ENCODE results near the gene INVS.
A peak's percentile ranks its signal among the peaks of the same experiment; 100 is the strongest.

INVS gene

GRCh38 chr9:100350188-100350587 lies 251.1 kb downstream of the INVS start:
- Histone ChIP-seq H3K4me1 (peaks cover 31 to 45% (median 41%) of the 10 kb centered on the region in 10 experiments), H3K4me2 (peak overlapping the region; percentile 76 to 95 (median 84)), H3K9me3 (replicated peaks in 1 of 11) (peaks cover 0 to 7% (median 0%) of the 10 kb centered on the region in 11 experiments; a peak in 4 of 22 replicates), H3K27me3 (no peaks in the 10 kb centered on the region), H3K4me3 (peak overlapping the region in 9 of 10 experiments; percentile 10 to 98 (median 92); a peak in 11 of 20 replicates), H3K27ac (no peak overlapping the region), H3K9ac (peak overlapping the region in 1 of 11 experiments; percentile 59; a peak in 2 of 22 replicates), H4K20me1 (peaks cover 42 to 73% (median 64%) of the 10 kb centered on the region in 11 experiments; a peak in 21 of 22 replicates), H3K36me3 (peaks cover 25 to 47% (median 41%) of the 10 kb centered on the region in 11 experiments)
- TF ChIP-seq Cebpa-rat (IDR thresholded peaks at IDR 0.05), result no peak

Measured in BLaER1 treated with 17β-estradiol and CSF1 and Interleukin-3, amounts not matched to agents 10 nM and 100 nM (cell line).